Globus pallidus (tissue), 1 donor: Measurements from ENCODE around the gene CEP85.
"Not testable (repeated sequence)": the region's sequence is repeated elsewhere in the genome, so short reads cannot be mapped to it uniquely, and the experiment has no call there.

Source experiments
- DNase-seq: peaks from one replicate; pipeline ENCODE4 v3.0.0-alpha.2; 2015; ENCODE audit warnings: low spot score

The CEP85 gene

DNA sequence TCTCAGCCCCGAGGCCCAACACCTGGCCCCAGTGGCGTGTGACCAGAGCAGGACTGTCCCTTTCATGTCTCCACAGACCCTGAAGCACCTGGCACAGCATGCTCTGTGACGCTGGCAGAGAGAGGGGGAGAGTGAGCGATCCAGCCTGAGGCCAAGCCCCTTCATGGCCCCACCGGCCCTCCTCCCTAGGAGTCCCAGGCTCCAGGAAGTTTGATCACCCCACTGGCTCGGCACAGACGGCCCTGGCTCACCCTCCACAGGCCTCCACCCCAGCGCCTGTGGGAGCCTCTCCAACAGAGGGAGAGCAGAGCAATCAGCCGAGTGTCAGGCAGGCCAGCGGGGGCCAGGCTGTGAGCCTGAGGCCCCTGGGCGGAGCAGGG lies 56.9 kb downstream of the CEP85 start:
- DNase-seq = no peak

DNA sequence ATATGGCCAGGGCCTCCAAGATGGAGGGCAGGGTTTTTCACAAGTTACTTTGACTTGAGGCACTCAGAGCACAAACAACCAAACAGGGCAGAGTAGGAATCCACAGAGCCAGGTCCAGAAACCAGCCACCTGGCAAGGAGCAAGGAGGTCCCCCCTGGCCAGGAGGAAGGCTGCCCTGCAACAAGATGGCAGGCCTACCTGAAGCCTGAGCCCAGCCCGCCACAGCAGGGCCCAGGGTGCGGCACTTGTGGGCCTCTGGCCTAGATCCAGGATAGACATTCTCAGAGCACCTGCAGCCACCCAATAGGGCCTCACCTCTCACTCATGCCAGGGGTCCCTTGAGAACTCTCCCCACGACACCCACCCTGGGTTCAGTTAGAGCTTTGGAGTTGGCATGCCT lies 57.4 kb downstream of the CEP85 start:
- DNase-seq = no peak

DNA sequence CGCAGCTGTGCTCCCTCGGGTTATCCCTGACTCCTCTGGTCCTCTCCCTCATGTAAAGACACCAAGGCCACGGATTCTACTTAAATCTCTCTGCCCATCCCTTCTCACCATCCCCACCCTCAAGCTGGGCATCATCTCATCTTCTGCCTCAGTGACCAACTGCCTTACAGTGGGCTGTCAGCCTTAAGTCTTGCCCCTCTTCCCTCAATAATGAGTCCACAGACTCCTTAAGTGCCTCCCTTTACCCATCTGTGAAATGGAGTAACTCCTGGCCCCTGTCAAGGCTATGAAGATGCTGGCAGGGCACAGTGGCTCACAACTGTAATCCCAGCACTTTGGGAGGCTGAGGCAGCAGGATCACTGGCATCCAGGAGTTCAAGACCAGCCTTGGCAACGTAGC lies 57.9 kb downstream of the CEP85 start:
- no peak for DNase-seq

DNA sequence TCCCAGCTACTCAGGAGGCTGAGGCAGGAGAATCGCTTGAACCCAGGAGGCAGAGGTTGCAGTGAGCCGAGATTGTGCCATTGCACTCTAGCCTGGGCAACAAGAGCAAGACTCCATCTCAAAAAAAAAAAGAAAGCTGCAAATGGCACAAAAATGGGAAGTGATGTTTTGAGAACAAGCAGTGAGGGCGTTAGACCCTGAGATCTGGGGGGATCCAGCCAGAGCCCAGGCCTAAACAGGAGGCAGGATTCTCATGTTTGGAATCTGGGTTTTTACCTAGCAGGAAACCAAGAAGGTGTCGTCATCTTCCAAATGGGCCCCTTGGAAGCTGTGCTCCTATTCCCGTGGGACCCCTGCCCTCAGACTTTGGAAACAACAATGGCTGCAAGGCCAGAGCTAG lies 58.7 kb downstream of the CEP85 start:
- DNase-seq = not testable (repeated sequence)

DNA sequence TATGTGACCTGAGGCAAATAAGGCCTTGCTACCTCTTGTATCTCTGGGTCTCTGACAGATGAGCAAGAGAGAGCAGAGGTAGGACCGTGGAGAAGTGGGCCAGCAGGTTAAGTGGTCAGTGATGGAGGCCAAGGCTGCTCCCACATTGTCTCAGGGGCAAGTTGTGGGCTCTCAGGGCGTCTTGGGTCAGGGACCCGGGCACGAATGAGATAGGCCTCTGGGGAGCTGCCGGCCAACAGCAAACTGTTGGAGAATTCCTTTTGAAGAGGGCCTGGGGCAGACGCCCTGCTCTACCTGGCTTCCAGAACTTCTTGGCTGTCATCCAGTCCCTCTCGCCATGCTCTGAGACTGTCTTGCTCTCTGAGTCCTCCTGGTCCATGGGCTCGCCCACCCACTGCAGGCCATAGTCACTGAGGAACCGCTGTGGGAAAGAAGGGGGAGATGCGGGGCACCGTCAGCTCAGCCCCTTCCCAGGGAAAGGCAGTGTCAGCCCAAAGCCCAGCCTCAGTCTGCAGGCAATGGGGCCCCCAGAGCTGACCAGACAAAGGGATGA lies 60.0 kb downstream of the CEP85 start:
- DNase-seq = no peak

DNA sequence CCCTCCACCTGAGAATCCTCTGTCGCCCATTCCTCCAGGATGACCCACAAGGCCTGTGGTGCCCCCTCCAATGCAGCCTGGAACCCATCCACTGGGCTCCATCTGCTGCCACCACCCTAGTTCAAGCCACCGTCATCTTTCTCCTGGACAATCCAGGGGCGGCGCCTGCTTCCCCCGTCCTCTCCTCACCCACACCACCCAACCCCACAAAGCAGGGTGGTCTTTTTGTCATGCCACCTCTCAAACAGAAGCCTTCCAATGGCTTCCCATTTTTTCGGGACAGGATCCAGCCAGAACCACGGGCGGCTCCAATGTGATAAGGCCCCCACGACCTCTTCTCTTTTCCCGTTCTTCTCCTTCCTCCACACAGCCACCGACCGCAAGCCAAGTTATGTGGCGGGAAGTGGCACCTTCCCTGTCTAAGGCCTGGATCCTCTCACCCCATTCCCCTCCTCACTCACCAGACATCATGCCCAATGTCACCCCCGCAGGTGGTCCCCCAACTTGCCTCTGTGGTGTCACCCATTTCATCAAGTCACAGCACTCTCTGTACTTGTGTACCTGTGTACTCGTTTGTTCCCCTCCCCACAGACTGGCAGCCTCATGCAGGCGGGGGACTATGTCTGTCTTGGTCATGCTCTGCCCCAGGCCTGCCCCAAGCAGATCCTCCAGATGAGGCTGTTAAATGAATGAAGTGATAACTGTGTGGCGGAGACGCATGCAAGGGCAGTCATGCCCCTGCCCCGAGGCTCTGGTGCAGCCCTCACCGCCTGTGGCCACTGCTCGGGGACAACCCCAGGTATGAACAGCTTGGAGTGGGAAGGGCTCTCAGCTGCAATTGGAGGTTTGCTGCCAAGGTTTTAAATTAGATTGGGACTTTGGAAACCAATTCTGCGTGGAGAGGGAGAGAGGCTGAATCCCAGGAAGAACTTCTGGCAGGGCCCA lies 61.5 kb downstream of the CEP85 start:
- DNase-seq = no peak

DNA sequence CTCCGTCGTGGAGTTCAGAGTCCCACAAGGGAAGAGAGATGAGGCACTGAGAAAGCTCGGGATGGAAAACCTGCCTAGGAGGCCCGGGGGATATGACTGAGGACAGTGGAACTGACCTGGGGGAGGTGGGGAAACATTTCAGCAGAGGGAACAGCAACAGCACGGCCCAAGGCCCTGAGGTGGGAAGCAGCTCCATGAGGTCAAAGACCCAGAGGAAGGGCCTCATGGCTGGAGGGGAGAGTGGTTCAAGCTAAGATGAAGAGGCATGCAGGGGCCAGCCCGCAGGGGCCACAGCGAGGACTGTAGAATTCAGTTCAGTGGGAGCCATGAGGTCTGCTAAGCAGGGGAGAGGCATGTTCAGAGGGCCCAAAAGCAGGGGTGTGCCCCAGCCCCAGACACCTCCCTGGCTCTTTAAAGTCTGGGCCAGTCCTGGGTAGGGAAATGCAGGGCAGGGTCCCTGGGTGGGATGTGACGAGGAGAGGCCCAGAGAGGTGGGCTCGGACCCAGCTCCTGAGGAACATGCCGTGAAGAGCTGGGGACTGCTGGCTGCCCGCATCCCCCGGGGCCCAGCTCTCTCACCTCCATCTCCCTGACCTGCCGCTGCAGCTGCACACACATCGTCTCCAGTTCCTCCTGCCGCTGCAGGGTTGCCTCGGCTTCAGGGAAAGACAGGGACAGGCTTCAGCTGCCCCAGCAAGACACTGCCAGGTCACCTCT lies 62.5 kb downstream of the CEP85 start:
- DNase-seq = no peak

DNA sequence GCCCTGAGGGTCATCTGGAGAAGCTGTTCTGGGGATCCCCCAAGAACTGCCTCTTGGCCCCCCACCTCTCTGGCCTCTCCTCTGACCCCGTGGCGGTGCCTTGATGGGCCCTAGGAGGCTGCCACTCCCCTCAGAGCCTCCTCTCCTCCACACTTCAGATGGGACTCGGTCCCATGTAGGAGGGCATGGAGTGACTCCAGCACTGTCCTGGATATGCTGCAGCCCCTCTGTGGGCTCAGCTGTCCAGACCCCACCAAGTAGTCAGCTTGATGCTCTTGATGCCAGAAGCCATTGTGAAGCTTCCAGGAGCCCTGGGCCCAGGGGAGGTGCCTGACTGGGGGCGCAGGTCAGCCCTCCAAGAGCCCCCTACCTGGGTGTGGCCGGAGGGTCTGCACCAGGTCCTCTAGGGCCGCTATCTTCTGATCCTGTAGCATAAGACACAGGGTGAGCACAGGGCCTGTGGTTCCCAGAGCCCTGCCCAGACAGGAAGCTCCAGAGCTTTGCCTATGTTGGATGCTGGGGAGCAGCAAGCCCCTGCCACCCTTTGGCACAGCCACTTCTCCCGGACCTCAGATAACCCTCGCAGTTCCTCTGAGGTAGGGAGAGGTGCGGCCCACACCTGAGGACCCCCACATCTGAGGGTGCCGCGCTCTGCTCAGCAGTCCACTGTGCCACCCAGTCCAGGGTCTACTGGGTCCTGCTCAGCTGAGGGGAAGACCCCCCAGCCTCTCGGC lies 63.2 kb downstream of the CEP85 start:
- DNase-seq = no peak

DNA sequence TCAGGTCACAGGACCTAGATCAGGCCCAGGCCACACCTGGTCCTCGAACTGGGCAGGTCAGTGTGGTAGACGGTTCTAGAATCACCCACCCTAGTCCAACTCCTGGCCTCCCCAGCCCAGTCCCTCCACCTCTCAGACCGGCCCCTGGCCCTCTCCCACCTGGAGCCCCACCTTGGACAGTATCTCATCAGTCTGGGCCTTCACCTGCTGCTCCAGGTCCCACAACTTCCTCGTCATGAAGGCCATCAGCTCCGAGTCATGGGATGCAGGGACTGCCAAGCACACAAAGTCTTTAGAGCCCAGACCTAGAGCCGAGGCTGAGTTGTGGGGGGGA lies 63.8 kb downstream of the CEP85 start:
- DNase-seq = no peak

DNA sequence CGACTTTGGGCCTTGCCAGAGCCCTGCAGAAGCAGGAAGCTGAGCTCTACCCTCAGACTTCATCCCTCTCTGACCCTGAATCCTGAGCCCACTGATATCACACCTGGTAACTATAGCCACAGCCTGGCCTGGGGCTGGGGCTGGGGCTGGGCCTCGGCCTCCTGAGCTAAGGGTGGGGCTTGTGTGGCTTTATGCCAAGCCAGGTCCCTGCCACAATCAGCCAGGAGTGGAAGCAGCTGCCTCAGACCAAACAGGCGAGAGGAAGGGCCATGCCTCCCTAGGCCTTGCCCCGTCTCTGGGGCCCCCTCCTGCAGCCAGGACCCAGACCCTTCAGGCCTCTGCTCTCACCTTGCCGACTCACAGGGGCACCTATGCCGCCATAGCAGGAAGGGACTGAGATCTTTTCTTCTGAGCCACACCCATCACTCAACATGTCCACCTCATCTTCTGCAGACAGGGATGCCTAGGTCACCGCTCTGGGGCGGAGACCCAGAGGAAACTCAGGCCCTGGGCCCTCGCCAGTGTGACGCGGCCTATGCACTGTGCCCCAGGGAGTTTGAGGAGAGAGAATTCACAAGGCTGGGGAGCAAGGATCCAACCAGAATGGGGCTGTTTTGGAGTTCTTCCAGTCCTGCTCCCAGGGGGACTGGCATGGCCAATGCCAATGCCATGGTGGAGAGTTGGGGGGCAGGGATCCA lies 66.7 kb downstream of the CEP85 start:
- no peak for DNase-seq

DNA sequence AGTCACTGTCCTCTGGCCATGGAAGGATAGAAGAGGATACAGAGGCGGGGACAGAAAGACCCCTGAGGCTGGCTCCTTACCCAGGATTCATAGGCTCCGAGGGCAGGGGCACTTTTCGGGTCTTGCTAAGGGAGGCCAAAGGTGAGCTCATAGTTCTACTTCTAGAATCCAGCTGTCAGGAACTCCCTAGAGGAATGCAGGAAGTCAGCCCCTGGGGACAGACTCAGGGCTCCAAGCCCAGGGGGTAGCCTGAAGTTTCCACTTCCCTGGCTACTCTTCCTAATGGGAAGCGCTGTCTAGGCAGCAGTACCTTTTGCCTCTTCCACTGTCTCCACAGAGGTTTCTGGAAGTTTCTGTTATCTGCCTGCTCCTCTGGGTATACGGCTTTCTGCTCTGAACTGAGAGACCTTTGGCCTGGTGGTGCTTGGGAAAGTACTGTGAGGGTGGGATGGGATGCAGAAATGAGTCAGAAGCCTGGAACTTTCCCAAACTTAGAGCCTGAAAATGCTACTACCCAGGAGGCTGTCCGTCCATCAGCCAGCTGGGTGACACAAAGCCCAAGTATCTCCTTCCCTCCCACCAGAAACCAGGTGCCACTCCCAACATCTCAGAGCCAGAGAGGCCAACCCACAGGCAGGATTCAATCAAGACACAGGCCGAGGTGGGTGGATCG lies 68.9 kb downstream of the CEP85 start:
- no peak for DNase-seq

DNA sequence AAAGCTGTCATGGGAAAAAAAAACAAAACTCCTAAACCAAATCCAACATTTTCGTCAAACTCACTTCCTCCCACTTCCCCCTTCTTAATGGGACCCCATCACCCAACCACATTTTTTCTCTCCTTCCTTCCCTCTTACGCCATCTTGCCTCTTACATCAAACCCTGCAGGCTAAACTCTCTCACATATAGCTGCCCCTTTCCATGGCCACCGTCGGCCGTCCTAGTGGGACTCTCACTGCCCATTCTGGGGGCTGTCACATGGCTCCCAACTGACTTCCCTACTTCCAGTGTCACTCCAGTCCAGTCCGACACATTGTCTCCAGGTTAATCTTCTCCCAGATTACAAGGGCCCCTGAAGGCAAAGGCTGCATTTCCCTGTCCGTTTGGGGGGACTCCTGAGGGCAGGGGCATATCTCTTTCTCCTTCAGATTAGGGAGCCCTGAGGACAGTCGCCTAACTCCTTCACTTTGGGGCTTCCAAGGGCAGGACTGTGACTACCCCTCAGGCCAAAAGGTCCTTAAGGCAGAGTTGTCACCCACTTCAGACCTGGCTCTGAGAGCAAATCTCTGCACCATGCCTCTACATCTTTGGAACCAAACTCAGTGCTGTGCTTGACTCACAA lies 71.8 kb downstream of the CEP85 start:
- no peak for DNase-seq

DNA sequence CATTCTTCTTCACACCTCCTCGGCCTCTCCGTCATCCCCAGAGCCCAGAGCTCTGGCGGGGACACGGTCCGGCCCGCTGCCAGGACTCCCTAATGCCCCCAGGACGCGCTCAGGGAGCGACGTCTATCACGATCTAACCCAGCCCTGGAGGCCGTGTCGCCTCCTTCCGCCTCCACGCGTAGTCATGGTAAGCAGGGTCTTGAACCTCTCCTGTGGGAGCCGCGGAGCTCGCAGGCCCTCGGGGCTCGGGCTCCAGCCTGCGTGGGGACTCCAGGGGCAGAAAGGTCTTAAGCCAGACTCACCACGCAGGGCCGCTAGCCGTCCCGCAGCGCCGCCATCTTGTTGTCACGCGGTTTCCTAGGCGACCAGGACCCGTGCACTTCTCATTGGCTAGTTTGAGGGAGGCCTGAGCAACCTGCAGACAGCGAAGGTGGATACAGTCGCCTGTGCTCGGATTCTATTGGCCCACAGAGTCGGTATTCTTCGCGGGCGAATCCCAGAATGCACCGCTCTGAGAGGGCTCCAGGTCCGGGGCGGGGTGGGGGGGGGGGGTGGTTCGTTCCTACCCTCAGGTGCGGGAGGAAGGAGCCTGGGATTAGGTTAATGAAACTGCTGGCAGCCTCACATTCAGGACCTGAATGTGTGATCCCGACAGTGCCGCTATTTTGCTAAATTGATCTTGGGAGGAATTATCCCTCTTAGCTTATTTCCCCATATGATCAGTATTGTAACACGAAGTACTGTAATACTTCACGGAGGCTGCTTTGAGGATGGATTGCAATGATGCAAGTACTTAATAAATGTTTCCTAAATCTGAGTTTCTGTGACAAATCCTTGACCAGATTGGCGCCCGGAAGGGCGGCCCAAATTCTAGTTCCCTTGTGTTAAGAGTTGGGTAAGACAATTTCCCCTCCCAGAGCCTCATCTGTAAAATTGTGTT lies 72.6 kb downstream of the CEP85 start, which contains the start of gene UBXN11:
UBXN11 (minus strand) TSS at position 347 of the 940 bp plus-strand sequence. CDS start 3,753 bp downstream, outside the sequence.
- DNase-seq = peak; percentile 66

DNA sequence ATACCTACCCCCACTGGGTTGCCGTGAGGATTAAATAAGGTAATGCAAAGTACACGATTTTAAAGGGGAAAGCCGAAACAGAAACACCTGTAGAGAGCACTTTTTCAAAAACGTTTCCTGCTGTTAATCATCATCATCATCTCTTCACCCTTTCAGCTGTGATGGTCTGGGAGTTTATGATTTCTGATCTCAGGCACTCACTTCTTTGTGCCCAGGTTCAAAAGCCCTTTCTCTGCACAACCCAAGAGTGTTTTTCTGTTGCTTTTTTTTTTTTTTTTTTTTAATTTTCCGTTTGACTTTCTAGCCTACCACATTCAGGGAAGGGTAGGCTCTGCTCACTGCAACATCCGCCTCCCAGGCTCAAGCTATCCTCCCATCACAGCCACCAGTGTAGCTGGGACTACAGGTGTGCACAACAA lies 73.4 kb downstream of the CEP85 start:
- DNase-seq = no peak

DNA sequence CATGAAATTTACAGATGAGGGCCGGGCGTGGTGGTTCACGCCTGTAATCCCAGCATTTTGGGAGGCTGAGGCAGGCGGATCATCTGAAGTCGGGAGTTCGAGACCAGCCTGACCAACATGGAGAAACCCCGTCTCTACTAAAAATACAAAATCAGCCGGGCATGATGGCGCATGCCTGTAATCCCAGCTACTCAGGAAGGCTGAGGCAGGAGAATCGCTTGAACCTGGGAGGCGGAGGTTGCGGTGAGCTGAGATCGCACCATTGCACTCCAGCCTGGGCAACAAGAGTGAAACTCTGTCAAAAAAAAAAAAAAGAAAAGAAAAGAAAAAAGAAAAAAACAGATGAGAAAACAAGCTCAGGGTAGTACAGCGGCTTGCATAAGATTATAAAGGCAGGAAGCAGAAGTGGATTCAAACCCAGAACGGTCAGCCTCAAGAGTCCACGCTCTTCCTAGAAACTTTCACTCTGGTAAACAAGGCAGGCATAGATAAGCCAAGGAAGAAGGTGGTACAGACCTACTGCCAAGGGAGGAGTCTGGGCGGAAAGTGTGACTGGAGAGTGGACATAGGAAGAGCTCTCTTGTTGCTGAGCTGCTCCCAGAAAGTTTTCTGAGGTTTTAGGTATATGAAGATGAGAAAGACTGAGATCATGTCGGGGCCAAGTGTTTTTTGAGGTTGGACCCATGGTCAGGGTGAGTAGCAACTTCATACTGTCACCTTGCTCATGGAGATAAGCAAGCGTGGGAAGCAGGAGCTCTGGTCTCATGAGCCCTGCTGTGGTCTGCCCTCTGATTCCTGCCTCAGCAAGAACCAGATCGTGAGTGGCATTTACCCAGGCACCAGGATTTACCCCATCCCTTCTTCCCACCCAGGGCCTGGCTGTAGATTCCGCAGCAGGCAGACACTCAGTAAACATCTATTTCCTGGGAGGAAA lies 74.2 kb downstream of the CEP85 start:
- not testable (repeated sequence) for DNase-seq

DNA sequence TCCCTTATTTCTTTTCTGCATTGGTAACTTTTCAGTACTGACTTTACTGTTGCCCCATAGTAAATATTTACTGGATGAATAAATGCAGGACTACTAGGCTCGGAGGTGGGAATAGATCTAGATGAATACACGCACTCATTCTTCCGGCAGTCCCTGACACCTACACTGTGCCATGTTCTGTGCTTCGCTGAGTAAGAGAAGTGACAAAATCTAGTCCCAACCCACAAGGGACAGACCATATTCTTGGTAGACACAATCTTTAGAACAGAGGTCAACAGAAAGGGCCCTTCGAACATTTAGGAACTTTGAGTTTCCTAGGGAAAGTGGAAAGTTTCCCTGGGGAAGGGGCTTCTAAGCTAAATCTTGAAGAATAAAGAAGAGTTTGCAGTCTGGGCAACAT lies 80.5 kb downstream of the CEP85 start:
- DNase-seq = no peak

DNA sequence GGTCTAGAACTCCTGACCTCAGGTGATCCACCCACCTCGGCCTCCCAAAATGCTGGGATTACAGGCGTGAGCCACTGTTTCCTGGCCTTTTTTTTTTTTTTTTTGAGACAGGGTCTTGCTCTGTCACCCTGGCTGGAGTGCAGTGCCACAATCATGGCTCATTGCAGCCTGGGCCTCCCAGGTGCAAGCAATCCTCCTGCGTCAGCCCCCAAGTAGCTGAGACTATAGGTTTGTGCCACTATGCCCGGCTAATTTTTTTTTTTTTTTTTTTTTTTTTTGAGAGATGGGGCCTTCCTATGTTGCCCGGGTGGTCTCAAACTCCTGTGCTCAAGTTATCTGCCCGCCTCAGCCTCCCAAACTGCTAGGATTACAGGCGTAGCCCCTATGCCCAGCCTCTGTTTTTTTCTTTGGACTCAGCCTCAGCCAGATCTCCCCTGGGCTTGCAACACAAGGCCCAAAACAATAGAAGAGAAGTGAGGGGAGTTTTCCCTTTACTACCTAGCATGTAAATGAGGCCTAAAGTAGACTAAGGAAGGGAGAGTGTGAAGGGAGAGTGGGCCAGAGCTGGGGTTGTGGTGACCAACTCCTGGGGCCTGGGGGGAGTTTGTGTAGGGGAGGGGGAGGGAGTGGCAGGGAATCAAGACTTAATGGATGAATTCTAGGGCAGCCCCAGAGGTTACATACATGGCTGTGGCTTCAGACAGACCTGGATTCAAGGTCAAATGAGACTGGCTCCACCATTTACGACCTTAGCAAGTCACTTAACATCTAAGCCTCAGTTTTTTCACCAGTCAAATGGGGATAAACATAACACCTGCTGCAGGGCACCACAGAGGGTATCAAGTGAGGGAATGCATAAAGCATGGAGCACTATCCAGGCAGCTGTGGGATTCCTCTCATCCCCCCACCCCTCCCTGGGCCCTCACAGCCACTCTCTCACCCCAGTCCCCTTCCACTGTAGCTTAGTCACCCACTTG lies 82.2 kb downstream of the CEP85 start:
- no peak for DNase-seq
